ENCODE results near the gene DUSP1. TPM values are rescaled to one million over a fixed set of nuclear protein-coding genes. Genes with fewer than 3 reads are reported as not detected.
A peak's percentile ranks its signal among the peaks of the same experiment; 100 is the strongest.

DUSP1 gene
- total and polyA plus RNA-seq, 2 of the 13 experiments (the other 11 are each of a cell fraction or from before 2014, with no cell fraction given) = 27.1 to 55.5 TPM

DNA sequence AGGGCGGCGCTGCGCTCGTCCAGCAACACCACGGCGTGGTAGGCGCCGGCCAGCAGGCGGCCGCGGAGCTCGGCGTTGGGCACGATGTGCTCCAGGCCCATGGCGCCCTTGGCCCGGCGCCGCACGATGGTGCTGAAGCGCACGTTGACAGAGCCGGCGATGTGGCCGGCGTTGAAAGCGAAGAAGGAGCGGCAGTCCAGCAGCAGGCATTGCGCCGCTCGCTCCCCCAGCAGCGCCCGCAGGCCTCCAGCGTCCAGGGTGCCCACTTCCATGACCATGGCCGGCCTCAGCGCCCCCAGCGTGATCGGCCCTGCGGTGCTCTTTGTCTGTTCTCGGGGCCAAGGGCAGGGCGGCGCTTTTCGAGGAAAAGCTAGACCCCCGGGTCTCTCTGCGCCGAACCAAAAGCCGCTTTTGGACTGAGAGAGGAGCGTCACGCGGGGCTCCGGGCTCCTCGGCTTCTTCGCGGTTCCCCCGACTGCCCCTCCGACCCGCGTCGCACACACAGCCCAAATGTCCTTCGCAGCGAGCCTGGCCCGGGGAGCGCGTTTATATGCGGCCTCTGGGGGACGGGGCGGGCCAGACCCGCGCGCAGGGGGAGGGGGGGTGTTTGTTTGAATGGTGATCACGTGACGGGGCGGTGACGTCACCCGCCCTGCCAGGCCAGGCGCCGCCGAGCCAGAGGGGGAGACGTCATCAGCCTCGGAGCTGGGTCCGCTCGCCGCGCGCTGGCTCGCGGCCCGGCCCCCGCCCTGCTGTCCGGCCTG lies at the start of gene DUSP1 (continued):
- no peak; the same call in 1 of the 2 replicates for TF ChIP-seq LBX2 (CRISPR knock-in tag; IDR thresholded peaks at IDR 0.05; ENCODE audit: borderline replicate concordance)
- TF ChIP-seq GABPA (IDR thresholded peaks at IDR 0.05; ENCODE audit: low read depth, low read length) = no peak
- no peak for TF ChIP-seq GABPA (CRISPR knock-in tag; IDR thresholded peaks at IDR 0.05; ENCODE audit: low read depth)
- no peak for TF ChIP-seq RCOR2 (CRISPR knock-in tag; IDR thresholded peaks at IDR 0.05)
- peak; percentile 99 for TF ChIP-seq POLR2AphosphoS2 (IDR thresholded peaks at IDR 0.05; ENCODE audit: low read depth, low read length)
- peak; percentile 89; the same call in 1 of the 2 replicates for TF ChIP-seq ZSCAN20 (CRISPR knock-in tag; IDR thresholded peaks at IDR 0.05; ENCODE audit: borderline replicate concordance)
- no peak for TF ChIP-seq FOXA1 (IDR thresholded peaks at IDR 0.05)
- peak; percentile 41; the same call in 1 of the 2 replicates for TF ChIP-seq FOXA1 (CRISPR knock-in tag; IDR thresholded peaks at IDR 0.05)
- no peak; the same call in 1 of the 2 replicates for TF ChIP-seq SMC3 (IDR thresholded peaks at IDR 0.05; ENCODE audit: low read length)
- 0 out of 2 replicates have a peak, but pooled peaks have one; percentile 31 for TF ChIP-seq ZNF333 (CRISPR knock-in tag; IDR thresholded peaks at IDR 0.05; ENCODE audit: borderline replicate concordance)
- TF ChIP-seq KDM1A (CRISPR knock-in tag; IDR thresholded peaks at IDR 0.05) = no peak
- 0 out of 2 replicates have a peak, but pooled peaks have one; percentile 40 for TF ChIP-seq POGK (CRISPR knock-in tag; conservative IDR thresholded peaks at IDR 0.05)
- TF ChIP-seq THAP7 (CRISPR knock-in tag; IDR thresholded peaks at IDR 0.05) = no peak
- no peak; the same call in 1 of the 2 replicates for TF ChIP-seq ZBTB42 (CRISPR knock-in tag; IDR thresholded peaks at IDR 0.05)
- peak; percentile 93 for TF ChIP-seq IRX3 (CRISPR knock-in tag; IDR thresholded peaks at IDR 0.05; ENCODE audit: borderline replicate concordance, low read depth)
- TF ChIP-seq, protein P1, sequence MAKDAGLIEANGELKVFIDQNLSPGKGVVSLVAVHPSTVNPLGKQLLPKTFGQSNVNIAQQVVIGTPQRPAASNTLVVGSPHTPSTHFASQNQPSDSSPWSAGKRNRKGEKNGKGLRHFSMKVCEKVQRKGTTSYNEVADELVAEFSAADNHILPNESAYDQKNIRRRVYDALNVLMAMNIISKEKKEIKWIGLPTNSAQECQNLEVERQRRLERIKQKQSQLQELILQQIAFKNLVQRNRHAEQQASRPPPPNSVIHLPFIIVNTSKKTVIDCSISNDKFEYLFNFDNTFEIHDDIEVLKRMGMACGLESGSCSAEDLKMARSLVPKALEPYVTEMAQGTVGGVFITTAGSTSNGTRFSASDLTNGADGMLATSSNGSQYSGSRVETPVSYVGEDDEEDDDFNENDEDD (CRISPR knock-in tag; IDR thresholded peaks at IDR 0.05; ENCODE audit: borderline replicate concordance) = peak; percentile 82
- no peak for TF ChIP-seq ZKSCAN8 (CRISPR knock-in tag; IDR thresholded peaks at IDR 0.05; ENCODE audit: borderline replicate concordance)
- TF ChIP-seq KDM5A (IDR thresholded peaks at IDR 0.05; ENCODE audit: borderline replicate concordance, low read length) = no peak; the same call in 1 of the 2 replicates
- no peak for TF ChIP-seq ARNTL (CRISPR knock-in tag; IDR thresholded peaks at IDR 0.05)
- no peak; the same call in 1 of the 2 replicates for TF ChIP-seq NAIF1 (CRISPR knock-in tag; IDR thresholded peaks at IDR 0.05; ENCODE audit: borderline replicate concordance)
- TF ChIP-seq ZBTB21 (CRISPR knock-in tag; IDR thresholded peaks at IDR 0.05) = peak; percentile 87
- TF ChIP-seq ZNF33B (CRISPR knock-in tag; IDR thresholded peaks at IDR 0.05) = no peak
- peak; percentile 33; the same call in 1 of the 2 replicates for TF ChIP-seq PITX1 (CRISPR knock-in tag; IDR thresholded peaks at IDR 0.05)
- TF ChIP-seq THAP9 (CRISPR knock-in tag; IDR thresholded peaks at IDR 0.05; ENCODE audit: borderline replicate concordance) = peak; percentile 69; the same call in 1 of the 2 replicates
